Medulla oblongata (tissue), 1 donor: ENCODE results near the gene MSANTD1.

Source experiments
- DNase-seq: peaks from one replicate; pipeline ENCODE4 v3.0.0-alpha.2; 2015; ENCODE audit errors: extremely low spot score

Gene MSANTD1

DNA sequence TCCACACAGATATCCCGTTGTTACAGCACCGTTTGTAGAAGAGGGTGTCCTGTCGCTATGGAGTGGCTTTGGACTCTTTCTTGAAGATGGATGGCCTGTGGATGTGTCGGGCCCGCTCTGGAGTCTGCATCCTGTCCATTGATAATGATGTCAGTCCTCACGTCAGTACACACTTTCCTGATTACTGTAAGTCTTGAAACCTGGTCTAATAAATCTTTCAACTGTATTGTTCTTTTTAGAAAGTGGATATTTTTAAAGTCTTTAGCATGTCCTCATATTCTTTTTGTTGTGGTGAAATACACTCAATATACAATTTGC is 14.9 kb downstream of the MSANTD1 start:
- DNase-seq, result no peak

DNA sequence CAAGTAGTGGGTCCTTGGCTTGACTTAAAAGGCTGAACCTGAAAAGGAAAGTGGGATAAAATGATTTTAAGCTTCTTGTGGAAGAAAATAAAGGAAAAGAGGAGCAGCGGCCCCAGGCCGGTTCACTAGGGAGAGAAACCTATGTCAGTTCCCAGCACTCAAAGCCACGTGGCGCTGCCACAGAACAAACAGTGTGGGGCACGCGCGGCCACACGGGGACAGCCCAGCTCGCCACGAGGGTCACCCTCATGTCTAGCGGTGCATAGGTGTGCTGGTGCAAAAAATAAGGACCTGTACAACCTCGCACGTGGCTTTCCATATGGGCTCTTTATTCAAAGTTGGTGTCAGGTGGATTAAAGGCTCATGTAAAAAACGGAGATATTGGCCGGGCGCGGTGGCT is 17.1 kb downstream of the MSANTD1 start:
- no peak for DNase-seq

DNA sequence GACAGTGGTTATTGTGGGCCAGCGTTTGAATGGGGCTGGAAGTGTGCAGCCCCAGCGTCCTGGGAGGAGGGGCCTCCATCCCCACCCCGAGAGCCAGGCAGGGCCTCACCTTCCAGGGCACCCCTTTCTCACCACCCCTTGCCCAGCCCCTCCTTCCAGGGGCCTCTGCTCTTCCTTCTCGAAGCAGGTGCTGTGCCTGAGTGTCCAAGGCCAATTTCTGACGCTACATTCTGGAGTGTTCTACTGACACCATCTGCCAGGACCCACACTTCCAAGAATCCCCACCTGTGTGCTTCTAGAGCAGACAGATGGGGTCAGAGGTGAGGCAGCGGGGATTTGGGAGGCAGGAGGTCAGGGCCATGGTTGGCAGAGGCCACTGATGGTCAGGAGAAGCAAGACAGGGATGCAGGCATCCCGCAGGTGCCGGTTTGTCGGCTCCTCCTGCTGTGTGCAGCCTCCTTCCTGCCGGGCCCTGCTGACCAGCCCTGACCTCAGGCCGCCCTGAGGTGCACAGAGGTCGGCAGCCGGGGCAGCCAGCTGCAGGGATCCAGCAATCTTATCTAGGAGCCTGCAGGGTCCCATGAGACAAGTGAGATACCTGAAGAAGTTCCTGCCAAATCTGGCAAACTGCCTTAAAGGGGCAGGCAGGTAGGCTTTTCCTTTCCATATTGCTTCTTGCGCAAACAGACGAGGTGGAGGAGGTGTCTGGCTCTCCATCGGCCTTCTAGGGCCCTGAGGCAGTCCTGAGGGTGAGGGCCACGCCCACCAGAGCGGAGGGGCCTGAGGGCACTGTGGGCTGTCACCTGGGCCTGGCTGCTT is 18.8 kb downstream of the MSANTD1 start:
- DNase-seq, result no peak

DNA sequence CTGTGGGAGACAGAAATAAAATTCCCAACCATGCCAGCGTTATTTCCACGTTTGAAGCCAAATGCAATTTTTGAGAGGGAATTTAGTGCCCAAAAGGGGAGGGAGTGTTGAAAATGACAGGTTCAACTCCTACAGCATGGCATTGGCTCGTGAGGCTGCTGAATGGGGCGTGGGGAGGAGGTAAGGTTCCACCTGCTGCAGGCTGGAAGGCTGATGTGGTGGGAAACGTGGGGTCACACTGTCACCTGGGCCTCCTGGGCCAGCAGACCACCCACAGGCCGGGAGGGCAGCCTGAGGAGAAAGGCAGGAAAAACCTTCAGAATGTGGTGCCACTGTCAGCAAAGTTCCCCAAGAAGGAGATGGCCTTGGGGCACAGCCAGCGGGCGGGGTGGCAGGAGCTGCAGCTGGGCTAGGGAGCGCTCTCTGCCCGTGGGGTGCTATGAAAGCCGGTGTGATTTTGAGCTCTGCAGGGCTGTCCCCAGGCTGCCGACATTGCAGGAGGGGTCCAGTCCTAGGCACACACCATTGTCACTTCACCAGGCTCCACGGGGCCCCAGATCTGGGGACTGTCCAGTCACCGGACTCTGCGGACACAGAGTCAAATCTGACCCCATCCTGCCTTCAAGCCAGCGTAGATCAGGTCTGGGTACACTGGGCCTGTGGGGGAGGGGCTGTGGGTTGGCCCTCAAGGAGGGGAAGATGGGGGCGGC is 19.6 kb downstream of the MSANTD1 start:
- no peak for DNase-seq

DNA sequence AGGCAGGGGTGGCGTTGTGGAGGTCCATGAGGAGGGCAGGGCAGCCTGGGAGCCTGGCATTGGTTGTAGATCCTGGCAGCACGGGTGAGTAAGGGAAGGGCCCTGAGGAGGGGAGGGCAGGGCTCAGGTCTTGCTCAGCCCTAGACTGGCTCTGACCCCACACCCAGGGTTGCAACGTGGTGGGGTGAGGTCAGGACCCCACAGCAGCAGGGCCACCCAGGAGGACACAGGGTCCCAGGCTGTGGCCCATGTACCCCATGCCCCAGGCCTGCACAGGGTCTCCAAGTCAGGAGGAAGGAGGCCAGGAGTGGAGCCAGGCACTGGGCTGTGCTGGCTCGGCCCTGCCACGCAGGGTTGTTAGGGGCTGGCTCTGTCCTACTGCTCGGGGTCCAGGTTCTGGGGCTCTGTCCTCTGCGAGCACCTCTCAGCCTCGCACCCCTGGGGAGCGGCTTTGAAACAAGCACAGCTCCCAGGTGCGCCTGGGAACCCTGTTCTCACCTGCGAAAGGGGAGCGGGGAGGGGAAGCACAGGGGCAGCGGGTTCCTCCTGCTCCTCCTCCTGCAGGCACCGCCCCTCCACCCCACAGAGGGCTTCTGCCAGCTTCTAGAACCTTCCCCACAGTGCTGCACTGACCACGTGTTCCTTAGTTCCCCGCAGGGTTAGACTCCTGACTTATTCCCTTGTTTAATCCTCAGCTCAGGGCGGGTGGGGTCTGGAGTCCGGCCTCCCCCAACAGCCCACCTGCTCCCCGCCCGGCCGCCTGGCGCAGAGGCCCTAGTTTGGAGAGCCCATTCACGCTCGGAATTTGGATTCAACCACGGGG is 20.4 kb downstream of the MSANTD1 start:
- peak; percentile 20 for DNase-seq

DNA sequence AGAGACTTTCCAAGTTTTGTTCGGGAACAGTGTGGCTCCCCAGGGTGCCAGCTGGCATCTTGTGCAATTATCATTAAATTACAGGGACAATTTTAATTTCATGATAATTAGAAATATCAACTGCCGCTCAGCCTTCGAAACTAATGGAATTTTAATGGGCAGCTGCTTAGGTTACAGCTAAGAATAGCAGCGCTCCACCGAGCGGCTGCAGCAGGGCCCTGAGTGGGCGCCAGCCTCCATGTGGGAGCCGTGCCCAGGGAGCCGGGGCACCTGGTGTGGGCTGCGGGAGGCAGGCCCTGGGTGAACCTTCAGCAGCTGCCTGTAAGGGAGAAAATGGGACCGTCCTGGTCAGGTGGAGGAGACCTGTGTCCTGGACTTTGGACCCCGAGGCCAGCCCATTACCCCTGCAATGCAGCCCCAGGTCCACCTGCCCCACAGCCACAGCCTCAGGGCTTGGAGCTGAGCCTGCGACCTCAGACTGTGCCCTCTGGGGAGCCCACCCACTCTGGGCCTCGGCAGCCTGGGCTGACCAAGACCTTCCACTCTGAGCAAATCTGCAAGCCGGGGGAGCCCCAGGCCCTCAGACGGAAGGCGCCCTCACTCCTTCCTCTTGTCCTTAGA is 21.1 kb downstream of the MSANTD1 start:
- no peak for DNase-seq

DNA sequence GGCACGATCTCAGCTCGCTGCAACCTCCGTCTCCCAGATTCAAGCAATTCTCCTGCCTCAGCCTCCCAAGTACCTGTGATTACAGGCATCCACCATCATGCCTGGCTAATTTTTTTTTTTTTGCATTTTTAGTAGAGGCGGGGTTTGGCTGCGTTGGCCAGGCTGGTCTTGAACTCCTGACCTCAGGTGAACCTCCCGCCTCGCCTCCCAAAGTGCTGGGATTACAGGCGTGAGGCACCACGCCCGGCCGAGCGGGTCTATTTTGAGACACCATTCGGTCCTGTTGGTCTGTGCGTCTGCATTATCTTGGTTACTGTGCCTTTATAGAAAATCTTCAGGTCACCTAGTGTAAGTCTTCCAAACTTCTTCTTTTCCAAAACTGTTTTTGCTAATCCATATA is 22.2 kb downstream of the MSANTD1 start:
- no peak for DNase-seq

DNA sequence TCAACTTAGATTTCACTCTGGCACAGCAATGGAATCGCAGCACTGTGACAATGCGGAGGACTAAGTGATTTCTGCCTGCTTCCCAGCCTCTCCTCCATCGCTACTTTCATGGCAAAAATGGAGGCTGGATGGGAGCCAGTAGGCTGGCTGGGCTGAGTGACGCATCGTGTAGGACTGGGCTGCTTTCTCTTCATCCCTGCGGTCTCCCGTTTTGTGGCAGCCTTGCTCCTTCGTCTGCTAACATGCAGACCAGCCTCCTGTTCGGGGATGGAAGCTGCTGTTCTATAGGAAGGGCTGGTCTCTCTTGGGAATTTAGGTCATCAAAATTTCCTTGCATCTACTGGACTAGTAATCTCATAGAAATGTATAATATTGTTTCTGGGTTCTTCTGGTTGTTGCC is 28.0 kb downstream of the MSANTD1 start:
- peak; percentile 50 for DNase-seq

DNA sequence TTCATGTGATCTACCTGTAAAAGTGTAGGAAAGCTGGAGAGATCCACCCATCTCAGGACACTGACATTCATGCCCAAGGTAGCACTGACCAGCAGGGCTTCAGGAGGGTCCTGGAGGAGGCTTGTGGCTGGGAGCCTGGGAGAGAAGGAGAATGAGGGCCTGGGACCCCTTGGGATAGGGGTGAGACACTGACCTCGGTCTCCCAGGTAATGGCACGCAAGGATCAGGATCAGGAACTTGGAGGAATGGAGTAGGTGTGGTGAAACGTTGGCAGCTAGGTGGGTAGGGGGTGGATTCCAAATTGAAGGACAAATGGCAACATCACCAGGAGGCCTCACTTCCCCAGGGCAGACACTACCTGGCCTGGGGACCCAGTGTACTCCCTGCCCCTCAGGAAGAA is 31.5 kb downstream of the MSANTD1 start:
- DNase-seq, result no peak

DNA sequence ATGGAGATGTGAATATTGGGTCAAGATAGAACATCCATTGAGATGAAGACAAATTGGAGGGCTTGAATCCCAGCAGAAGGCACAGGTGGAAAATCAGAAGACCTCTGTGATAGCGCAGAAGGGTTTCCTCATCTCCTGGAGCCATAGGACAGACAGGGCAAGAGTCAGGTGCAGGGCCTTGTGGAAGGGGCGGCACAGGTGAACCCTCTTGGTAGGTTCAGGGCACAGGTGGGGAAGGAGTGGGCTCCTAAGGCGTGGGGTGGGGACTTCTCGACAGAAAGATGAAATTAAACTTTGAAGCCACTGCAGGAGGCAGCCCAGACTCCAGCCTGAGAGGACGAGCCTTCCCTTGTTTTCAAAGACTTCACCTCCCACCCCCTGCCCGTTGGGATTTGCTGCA is 34.5 kb downstream of the MSANTD1 start:
- no peak for DNase-seq

DNA sequence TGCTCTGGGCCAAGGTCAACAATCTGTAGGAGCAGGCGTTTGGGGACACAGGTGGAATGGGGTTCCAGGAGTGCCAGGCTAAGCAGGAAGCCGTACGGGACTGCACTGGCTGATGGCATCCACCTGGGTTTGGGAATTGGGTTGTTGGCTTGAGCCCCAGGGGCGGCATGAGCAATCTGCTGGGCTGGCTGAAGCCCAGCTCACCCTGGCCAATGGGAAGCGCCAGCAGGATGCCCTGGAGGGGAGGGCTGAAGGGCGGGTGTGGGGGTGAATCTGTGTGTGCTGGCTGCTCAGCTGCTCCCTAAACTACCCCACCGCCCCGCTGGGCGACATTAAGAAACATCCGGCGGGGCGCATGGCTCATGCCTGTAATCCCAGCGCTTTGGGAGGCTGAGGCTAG is 35.0 kb downstream of the MSANTD1 start:
- no peak for DNase-seq

DNA sequence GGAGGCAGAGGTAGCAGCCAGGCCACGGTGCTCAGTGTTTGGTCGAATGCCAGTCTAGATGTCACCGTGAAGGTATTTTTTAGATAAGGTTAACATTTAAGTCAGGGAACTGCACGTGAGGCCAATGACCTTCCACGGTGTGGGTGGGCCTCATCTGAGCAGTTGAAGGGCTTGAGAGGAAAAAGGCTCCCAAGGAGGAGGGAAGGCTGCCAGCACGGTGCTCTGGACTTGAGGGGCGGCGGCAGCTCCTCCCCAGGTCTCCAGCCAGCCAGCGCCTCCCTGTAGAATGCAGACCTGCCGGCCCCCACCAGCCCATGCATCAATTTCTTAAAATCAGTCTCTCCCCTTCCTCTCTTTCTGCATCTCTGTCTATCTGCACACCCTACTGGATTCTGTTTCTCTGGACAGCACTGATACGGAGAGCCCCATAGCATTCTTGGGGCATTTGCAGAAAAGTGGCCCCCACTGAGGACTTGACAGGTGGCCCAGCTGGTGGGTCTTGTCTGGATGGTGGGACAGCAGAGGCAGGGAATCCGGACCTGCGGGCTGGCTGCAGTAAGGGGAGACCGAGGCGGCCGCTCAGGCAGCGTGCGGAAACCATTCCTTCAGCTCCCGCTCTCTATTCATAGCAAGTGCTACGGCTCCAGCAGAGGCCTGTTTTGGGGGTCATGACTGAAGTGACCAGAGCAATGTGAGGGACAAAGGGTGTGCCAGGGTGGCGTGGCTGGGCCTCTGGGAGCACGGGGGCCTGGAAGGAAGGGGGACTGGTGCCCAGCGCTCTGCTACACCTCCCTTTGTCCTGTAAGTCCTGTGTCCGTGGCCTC is 36.0 kb downstream of the MSANTD1 start:
- DNase-seq, result no peak

DNA sequence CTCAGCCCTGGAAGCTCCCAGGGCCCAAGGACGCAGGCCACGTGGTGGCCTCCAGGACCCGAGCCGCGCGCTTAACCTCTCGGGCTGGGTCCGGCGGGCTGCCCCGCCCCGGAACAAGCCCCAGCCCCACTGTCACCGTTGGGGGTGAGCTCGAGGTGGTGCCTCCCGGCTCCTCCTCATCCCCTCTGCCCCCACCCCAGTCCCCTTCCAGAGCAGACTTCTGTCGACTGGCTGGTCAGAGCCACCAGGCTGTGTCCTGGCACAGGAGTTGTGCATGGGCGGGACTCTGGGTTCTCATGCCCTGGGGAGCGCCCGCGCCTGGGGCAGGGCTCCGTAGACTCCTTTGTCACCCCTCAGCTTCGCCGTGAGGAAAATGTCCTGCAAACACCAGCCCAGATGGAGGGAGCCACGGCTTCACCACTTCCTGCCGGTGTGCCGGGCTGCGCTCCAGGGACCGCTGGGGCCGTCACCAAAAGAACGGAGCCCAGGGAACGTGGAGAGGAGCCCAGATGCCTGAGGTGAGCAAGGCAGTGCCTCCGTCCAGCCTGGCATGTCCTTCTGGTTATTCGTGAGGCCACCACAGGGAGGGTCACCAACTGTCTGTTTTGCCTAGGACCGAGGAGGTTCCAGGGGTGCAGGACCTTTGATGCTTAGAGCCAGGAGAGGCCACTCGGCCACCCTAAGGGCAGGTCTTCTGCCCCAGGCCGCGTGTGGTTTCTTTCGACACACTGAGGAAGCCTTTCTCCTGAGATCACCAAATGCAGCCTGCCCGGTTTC is 36.8 kb downstream of the MSANTD1 start:
- DNase-seq, result peak; percentile 77

DNA sequence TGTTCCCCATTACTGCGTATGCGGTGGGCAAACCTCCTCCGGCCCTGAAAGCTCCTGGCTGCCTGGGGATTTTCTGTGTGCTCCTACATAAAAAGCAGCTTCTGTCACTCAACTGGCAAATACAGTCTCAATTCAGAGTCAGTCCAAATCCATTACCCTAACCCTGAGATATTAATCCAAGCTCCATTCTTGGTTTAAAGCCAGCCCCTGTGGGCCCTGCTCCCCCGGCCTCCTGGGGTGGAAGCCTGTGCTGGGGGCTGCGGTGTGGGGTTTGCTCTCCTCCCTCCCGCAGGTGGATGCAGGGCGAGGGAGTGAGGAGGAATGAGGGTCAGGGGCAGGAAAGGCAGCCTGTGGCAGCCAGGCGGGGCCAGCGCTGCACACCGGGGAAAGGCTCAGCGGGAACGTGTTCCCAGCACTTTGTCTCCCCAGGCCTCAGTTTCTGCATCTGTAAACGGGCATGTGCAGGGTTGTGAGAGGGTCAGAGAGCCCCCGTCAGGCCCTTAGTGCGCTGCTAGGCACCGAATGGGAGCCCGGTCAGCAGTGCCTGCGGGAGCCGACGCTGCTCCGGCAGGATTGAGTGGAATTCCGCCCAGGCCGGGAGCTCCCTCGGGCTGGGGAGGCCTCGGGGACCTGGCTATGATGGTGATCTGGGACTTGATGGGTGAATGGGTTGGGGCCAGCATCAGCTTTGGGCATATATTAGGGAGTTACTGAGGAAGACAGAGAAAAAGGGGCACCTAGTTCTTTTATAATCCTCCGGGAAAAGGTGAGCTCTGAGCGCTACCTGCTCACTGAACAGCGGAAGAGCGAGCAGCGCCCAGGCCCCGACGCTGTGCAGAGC is 37.6 kb downstream of the MSANTD1 start:
- DNase-seq, result no peak

DNA sequence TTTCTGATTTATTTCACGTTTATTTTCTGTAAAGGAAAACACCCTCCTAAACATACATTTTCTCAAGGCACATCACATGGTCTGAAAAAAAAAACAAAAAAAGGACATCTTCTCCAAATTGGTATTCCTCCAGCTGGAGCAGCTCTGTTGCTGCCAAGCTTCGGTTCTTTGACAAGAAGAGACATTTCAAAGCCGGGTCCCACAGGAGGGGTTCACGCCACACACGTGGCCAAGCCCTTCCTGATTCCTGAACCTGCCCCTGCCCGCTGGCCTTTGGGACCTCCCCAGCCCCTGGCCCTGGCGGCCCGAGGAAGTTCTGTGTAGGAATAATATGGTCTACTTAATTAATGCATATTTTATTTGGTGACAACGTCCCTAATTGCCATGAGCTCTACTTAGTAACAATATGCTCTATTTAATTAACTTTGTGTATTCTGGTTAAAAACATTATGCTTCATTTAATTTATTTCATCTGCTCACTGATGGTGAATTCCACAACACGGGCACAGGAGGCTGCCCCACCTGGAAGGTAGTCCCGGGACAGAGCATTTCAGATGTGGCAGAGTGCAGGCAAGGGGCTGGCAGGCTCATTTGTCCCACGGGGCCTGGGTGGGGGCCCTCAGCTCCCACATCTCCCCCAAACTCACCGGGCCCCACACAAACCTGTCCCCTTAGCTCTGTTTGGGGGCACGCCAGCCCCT is 38.5 kb downstream of the MSANTD1 start:
- DNase-seq, result no peak

DNA sequence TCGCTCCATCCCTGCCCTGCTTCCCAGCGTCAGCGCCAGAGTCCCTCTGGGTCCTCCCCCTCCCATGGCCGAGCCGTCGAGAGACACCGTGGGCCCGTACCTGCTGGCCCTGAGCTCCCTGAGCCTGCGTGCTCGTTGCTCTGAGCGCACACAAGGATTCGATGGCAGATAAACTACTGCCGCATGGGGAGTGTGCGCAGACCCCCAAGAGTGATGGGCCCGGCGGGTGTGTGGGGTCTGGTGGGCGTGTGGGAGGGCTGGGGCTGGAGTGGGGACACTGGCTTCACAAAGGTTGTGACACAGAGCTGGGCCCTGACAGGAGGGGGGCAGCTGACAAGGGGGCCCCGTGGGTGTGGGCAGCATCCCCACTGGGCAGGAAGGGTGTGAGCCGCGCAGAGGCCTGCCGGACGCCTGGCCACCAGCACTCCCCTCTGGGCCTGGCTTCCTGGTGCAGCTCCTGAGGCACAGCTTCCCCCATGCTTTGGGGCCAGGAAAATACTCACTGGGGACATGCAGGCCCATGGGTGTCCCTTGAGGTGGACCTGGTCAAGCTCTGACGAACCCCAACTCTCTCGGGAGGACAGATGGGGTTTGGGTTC is 39.1 kb downstream of the MSANTD1 start:
- no peak for DNase-seq

DNA sequence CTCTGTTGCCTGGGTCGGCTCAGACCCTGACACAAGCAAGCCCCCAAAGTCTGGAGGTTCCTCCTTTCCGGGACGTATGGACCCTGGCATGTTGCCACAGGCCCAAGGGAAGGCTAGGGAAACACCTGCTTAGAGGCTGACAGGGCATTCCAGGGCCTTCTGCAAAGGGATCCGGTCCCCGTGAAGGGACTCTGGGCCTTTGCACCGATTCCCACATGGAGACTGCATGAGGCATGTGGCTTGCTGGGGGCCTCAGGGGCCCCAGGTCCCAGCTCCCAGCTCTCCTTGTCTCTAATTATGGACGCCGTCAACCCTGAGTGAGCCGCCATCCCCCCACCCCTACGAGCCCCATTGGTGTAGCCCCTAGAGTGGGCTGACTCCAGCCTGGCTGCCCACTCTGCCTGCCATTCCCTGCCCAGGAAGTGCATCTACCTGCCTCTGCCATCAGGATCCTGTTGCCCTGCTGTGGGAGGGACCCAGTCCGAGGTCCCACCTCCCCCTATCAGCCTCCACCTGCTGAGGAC is 39.7 kb downstream of the MSANTD1 start:
- no peak for DNase-seq

DNA sequence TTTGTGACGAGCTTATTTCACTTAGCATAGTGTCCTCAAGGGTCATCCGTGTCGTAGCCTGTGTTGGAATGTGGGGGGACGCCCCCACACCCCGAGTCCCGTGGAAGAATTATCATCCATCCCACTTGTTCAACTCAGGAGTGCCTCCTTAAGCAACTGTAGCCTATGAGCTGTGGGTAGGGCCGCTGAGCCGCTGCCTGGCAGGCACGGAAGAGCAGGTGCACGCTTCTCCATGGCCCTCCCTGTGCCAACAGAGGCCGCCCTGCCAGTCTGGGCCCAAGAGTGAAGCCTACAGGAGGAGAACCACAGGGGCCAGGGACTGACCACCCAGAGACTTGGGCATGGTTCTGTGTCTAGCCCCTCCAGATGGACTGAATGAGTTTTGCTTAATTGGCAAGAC is 41.5 kb downstream of the MSANTD1 start:
- DNase-seq, result no peak
